ENCODE measurements around the gene EFCAB8. TPM values are rescaled to one million over a fixed set of nuclear protein-coding genes. Genes with fewer than 3 reads are reported as not detected.

Gene EFCAB8
- total RNA-seq, 2 experiments from 2014 or later: 0.24 to 0.83 TPM

- H3K27ac Mint-ChIP-seq: no peak overlapping the region
- peaks cover 16% of the 10 kb centered on the region for H3K4me1 Mint-ChIP-seq (ENCODE audit: low read depth)
- POLR2A ChIA-PET: no interaction called here
- CTCF ChIA-PET: interaction anchor here (1.4 kb wide), 1 partner anchor 39 kb away, joined by 6 read pairs; no protein-coding TSS in a partner anchor
- intact Hi-C loops (cut with micrococcal nuclease): no loop called here
- H3K36me3 Mint-ChIP-seq: no peaks in the 10 kb centered on the region
- H3K27me3 Mint-ChIP-seq: no peaks in the 10 kb centered on the region
- H3K4me3 Mint-ChIP-seq: no peak overlapping the region
- no peaks in the 10 kb centered on the region for H3K9me3 Mint-ChIP-seq
- DNase-seq: no peak
These were observed 48.3 kb downstream of the EFCAB8 start for GRCh38 chr20:32906871-32907495.

- H3K4me1 Mint-ChIP-seq (ENCODE audit: low read depth): peaks cover 12% of the 10 kb centered on the region
- H3K9me3 Mint-ChIP-seq: no peaks in the 10 kb centered on the region
- intact Hi-C loops (cut with micrococcal nuclease): no loop called here
- POLR2A ChIA-PET: no interaction called here
- no peaks in the 10 kb centered on the region for H3K27me3 Mint-ChIP-seq
- no peak overlapping the region for H3K27ac Mint-ChIP-seq
- no peak for DNase-seq
- no peaks in the 10 kb centered on the region for H3K36me3 Mint-ChIP-seq
- H3K4me3 Mint-ChIP-seq: no peak overlapping the region
- CTCF ChIA-PET: no interaction called here
These were observed 49.2 kb downstream of the EFCAB8 start for GRCh38 chr20:32907886-32908285.

DNA sequence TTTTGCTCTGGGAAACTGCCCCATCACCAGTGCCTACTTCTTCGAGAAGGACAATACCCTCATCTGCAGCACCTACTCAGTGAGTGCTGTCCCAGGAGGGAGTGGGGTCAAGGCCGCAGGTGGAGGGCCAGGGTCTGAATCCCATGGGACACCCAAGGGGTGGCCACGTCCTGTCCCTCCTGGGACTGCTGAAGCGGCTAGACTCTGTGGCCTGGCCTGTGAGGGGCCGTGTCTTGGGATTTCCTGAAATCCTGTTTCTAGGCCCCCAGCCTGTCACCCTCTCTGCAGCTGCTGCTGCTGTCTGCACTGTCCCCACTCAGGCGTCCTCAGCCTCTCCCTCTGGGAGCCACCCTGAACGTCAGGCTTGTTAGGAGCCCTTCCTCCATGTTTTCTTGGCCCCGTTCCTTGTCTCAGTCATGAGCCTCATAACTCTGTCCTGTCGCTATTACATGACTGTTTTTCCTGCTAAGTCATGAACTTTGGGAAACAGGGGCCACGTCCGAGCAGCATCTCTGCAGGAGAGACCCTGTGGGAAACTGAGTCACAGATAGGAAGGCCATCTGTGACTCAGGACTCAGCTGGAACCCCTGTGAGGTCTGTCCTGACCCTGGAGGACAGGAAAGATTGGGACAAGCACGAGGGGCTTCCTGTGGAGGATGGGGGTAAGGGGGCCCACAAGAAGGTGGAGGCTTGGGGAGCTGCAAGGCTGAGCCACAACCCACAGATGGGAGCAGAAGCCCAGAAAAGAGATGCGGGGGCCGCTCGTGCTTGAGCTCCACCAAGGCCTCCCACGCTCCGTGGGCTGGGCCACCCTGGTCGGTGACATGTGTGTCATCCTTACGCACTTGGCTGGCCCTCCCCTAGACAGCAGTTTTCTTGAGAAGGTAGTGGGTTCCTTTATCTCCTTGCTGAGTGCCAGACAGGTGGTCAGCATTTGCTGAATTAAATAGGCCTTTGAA is 49.9 kb downstream of the EFCAB8 start:
- Mint-ChIP-seq H3K4me3 (no peak overlapping the region), H3K4me1 (ENCODE audit: low read depth) (peaks cover 8% of the 10 kb centered on the region), H3K27me3 (no peaks in the 10 kb centered on the region), H3K9me3 (no peaks in the 10 kb centered on the region), H3K36me3 (no peaks in the 10 kb centered on the region), H3K27ac (no peak overlapping the region)
- intact Hi-C loops (cut with micrococcal nuclease): no loop called here
- ChIA-PET POLR2A (no interaction called here), CTCF (interaction anchor here (0.9 to 1.3 kb wide), 2 partner anchors 96 to 186 kb away, joined by 3 to 5 read pairs; partner anchors contain the start of gene SUN5)
- no peak for DNase-seq

GRCh38 chr20:32909451-32909850 is 50.7 kb downstream of the EFCAB8 start:
- H3K27ac Mint-ChIP-seq: no peak overlapping the region
- ChIA-PET POLR2A (no interaction called here), CTCF (interaction anchor here (0.9 to 1.3 kb wide), 3 partner anchors 9 to 185 kb away, joined by 3 to 5 read pairs (median 3); partner anchors contain the start of gene SUN5)
- no peak overlapping the region for H3K4me3 Mint-ChIP-seq
- H3K27me3 Mint-ChIP-seq: no peaks in the 10 kb centered on the region
- H3K36me3 Mint-ChIP-seq: no peaks in the 10 kb centered on the region
- H3K4me1 Mint-ChIP-seq (ENCODE audit: low read depth): peaks cover 8% of the 10 kb centered on the region
- intact Hi-C loops (cut with micrococcal nuclease): no loop called here
- peaks cover 3% of the 10 kb centered on the region for H3K9me3 Mint-ChIP-seq
- DNase-seq: no peak

- DNase-seq: no peak
- intact Hi-C loops (cut with micrococcal nuclease): no loop called here
- H3K9me3 Mint-ChIP-seq: peaks cover 8% of the 10 kb centered on the region
- no peak overlapping the region for H3K27ac Mint-ChIP-seq
- peaks cover 8% of the 10 kb centered on the region for H3K4me1 Mint-ChIP-seq (ENCODE audit: low read depth)
- ChIA-PET POLR2A (no interaction called here), CTCF (interaction anchor here (1.3 kb wide), 2 partner anchors 9 to 94 kb away, joined by 3 to 5 read pairs; partner anchors contain the start of gene SUN5)
- H3K27me3 Mint-ChIP-seq: no peaks in the 10 kb centered on the region
- peaks cover under 1% of the 10 kb centered on the region for H3K36me3 Mint-ChIP-seq
- no peak overlapping the region for H3K4me3 Mint-ChIP-seq
These were observed 51.3 kb downstream of the EFCAB8 start for GRCh38 chr20:32909896-32910571.

- DNase-seq: no peak
- peaks cover 4% of the 10 kb centered on the region for H3K36me3 Mint-ChIP-seq
- ChIA-PET CTCF (interaction anchor here (0.8 to 1.0 kb wide), 3 partner anchors 9 to 94 kb away, joined by 3 read pairs; no protein-coding TSS in a partner anchor), POLR2A (no interaction called here)
- peaks cover 6% of the 10 kb centered on the region for H3K4me1 Mint-ChIP-seq (ENCODE audit: low read depth)
- intact Hi-C loops (cut with micrococcal nuclease): no loop called here
- no peak overlapping the region for H3K4me3 Mint-ChIP-seq
- peaks cover 20% of the 10 kb centered on the region for H3K9me3 Mint-ChIP-seq
- H3K27me3 Mint-ChIP-seq: no peaks in the 10 kb centered on the region
- no peak overlapping the region for H3K27ac Mint-ChIP-seq
These were observed 52.6 kb downstream of the EFCAB8 start for GRCh38 chr20:32911355-32911754.

- ChIA-PET CTCF (interaction anchor here (1.2 kb wide), 1 partner anchor 10 kb away, joined by 3 read pairs; no protein-coding TSS in a partner anchor), POLR2A (no interaction called here)
- H3K27me3 Mint-ChIP-seq: no peaks in the 10 kb centered on the region
- intact Hi-C loops (cut with micrococcal nuclease): no loop called here
- H3K27ac Mint-ChIP-seq: no peak overlapping the region
- no peaks in the 10 kb centered on the region for H3K4me1 Mint-ChIP-seq (ENCODE audit: low read depth)
- peaks cover 24% of the 10 kb centered on the region for H3K9me3 Mint-ChIP-seq
- no peak for DNase-seq
- no peak overlapping the region for H3K4me3 Mint-ChIP-seq
- peaks cover 4% of the 10 kb centered on the region for H3K36me3 Mint-ChIP-seq
These were observed 54.0 kb downstream of the EFCAB8 start for GRCh38 chr20:32912688-32913087.

GRCh38 chr20:32914031-32914430 is 55.3 kb downstream of the EFCAB8 start:
- ChIA-PET POLR2A (no interaction called here), CTCF (interaction anchor here (1.0 kb wide), 1 partner anchor 91 kb away, joined by 4 read pairs; the partner anchor contains the start of gene SUN5)
- Mint-ChIP-seq H3K36me3 (peaks cover 4% of the 10 kb centered on the region), H3K4me1 (ENCODE audit: low read depth) (no peaks in the 10 kb centered on the region), H3K27ac (no peak overlapping the region), H3K4me3 (no peak overlapping the region), H3K27me3 (no peaks in the 10 kb centered on the region), H3K9me3 (peaks cover 24% of the 10 kb centered on the region)
- DNase-seq: no peak
- intact Hi-C loops (cut with micrococcal nuclease): no loop called here

- Mint-ChIP-seq H3K27me3 (no peaks in the 10 kb centered on the region), H3K9me3 (peaks cover 24% of the 10 kb centered on the region), H3K4me3 (no peak overlapping the region), H3K4me1 (ENCODE audit: low read depth) (no peaks in the 10 kb centered on the region), H3K27ac (no peak overlapping the region), H3K36me3 (peaks cover 4% of the 10 kb centered on the region)
- DNase-seq: no peak
- ChIA-PET POLR2A (no interaction called here), CTCF (no interaction called here)
- intact Hi-C loops (cut with micrococcal nuclease): no loop called here
These were observed 58.6 kb downstream of the EFCAB8 start for GRCh38 chr20:32917191-32917950.

DNA sequence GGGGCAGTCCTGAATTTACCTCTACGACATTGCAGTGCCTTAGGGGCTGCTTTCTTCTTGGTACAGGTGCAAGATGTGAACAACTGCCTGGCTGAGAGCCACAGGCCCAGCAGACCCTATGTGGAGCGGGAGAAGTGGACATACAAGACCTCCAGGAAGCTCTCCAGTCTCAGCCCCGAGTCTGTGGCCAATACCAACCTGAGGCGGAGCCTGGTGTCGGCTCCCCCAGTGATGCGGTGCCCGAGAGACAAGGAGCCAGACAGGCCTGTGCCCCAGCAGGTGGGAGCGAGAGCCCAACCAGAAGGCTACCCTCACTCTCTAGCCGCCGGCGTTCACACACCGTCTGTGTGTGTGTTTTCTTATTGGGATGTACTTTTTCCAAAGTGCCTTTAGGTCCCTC is 59.6 kb downstream of the EFCAB8 start:
- Mint-ChIP-seq H3K4me3 (no peak overlapping the region), H3K4me1 (ENCODE audit: low read depth) (no peaks in the 10 kb centered on the region), H3K36me3 (peaks cover 4% of the 10 kb centered on the region), H3K27me3 (no peaks in the 10 kb centered on the region), H3K27ac (no peak overlapping the region), H3K9me3 (peaks cover 24% of the 10 kb centered on the region)
- no peak for DNase-seq
- intact Hi-C loops (cut with micrococcal nuclease): no loop called here
- CTCF ChIA-PET: no interaction called here
- POLR2A ChIA-PET: no interaction called here

- no peaks in the 10 kb centered on the region for H3K4me1 Mint-ChIP-seq (ENCODE audit: low read depth)
- peaks cover 24% of the 10 kb centered on the region for H3K9me3 Mint-ChIP-seq
- H3K27me3 Mint-ChIP-seq: no peaks in the 10 kb centered on the region
- no peak overlapping the region for H3K4me3 Mint-ChIP-seq
- POLR2A ChIA-PET: no interaction called here
- no peak for DNase-seq
- no peak overlapping the region for H3K27ac Mint-ChIP-seq
- intact Hi-C loops (cut with micrococcal nuclease): no loop called here
- H3K36me3 Mint-ChIP-seq: peaks cover 4% of the 10 kb centered on the region
- CTCF ChIA-PET: no interaction called here
These were observed 60.0 kb downstream of the EFCAB8 start for GRCh38 chr20:32918751-32919150.

Data from activated CD4-positive, alpha-beta memory T cell treated with anti-CD3 and anti-CD28 coated beads for 36 hours (primary cell).